ENCODE measurements around the gene ASAP2. TPM values are rescaled to one million over a fixed set of nuclear protein-coding genes. Genes with fewer than 3 reads are reported as not detected.

ASAP2 gene
- total RNA-seq, 2 experiments from 2014 or later, result 0.16 TPM; not detected in 1

GRCh38 chr2:9420495-9420894 lies 213.9 kb downstream of the ASAP2 start:
- H3K27me3 Mint-ChIP-seq, result no peaks in the 10 kb centered on the region
- no peaks in the 10 kb centered on the region for H3K27me3 ChIP-seq (ENCODE audit: control insufficient read depth in 1 of 2, insufficient read depth in 2 of 2, low read length in 2 of 2)
- H3K36me3 Mint-ChIP-seq (ENCODE audit: low read depth), result peaks cover 42% of the 10 kb centered on the region
- DNase-seq (no peak), ATAC-seq (ENCODE audit: poor library complexity) (no peak)
- H3K4me1 Mint-ChIP-seq (ENCODE audit: low read depth), result peaks cover 48% of the 10 kb centered on the region
- H3K4me3 Mint-ChIP-seq, result peak overlapping the region; percentile 74
- no peaks in the 10 kb centered on the region for H3K9me3 ChIP-seq (ENCODE audit: control insufficient read depth in 1 of 2, insufficient read depth in 1 of 2, low read length in 2 of 2)
- ChIA-PET POLR2A (no interaction called here), CTCF (no interaction called here)
- no peak overlapping the region for H3K27ac ChIP-seq (ENCODE audit: low read depth in 1 of 2, low read length in 2 of 2)
- H3K4me1 ChIP-seq (ENCODE audit: insufficient read depth, low read length), result peaks cover 43% of the 10 kb centered on the region
- no peak overlapping the region for H3K4me3 ChIP-seq (ENCODE audit: low read length)
- H3K36me3 ChIP-seq (ENCODE audit: insufficient read depth, low read length), result peaks cover 34% of the 10 kb centered on the region
- intact Hi-C loops (cut with DNase I, micrococcal nuclease), result loop anchor here (5.0 to 10.0 kb wide), 6 partner anchors 52 to 1394 kb away; partner anchors contain the start of genes KIDINS220 (in 2 of the 2), IAH1 (in 1 of the 2), KLF11 (in 1 of the 2) and MBOAT2 (in 1 of the 2)
- no peak overlapping the region for H3K27ac Mint-ChIP-seq
- no peak for TF ChIP-seq CTCF (IDR thresholded peaks at IDR 0.05)
- H3K9me3 Mint-ChIP-seq, result no peaks in the 10 kb centered on the region

- peaks cover 28% of the 10 kb centered on the region for H3K36me3 Mint-ChIP-seq (ENCODE audit: low read depth)
- peak; percentile 15 for ATAC-seq (ENCODE audit: poor library complexity)
- Histone ChIP-seq H3K36me3 (ENCODE audit: insufficient read depth, low read length) (peaks cover 18% of the 10 kb centered on the region), H3K27me3 (ENCODE audit: control insufficient read depth in 1 of 2, insufficient read depth in 2 of 2, low read length in 2 of 2) (no peaks in the 10 kb centered on the region), H3K9me3 (ENCODE audit: control insufficient read depth in 1 of 2, insufficient read depth in 1 of 2, low read length in 2 of 2) (no peaks in the 10 kb centered on the region), H3K4me1 (ENCODE audit: insufficient read depth, low read length) (peaks cover 39% of the 10 kb centered on the region), H3K27ac (ENCODE audit: low read depth in 1 of 2, low read length in 2 of 2) (peak overlapping the region; percentile 50 to 73), H3K4me3 (ENCODE audit: low read length) (peak overlapping the region; percentile 99)
- POLR2A ChIA-PET, result interaction anchor here (1.0 to 3.8 kb wide), 10 partner anchors 10 to 1026 kb away, joined by 3 to 50 read pairs (median 4); partner anchors contain the start of genes ADAM17, IAH1, ODC1 and TAF1B
- intact Hi-C loops (cut with DNase I, micrococcal nuclease), result loop anchor here (1.0 to 10.0 kb wide), 8 partner anchors 50 to 1392 kb away; partner anchors contain the start of genes IAH1 (in 2 of the 2), KIDINS220 (in 2 of the 2), KLF11 (in 1 of the 2) and MBOAT2 (in 1 of the 2)
- CTCF ChIA-PET, result no interaction called here
- no peaks in the 10 kb centered on the region for H3K9me3 Mint-ChIP-seq
- peak in 13 of 14 experiments; percentile 12 to 68 (median 35) for DNase-seq
- H3K27me3 Mint-ChIP-seq, result no peaks in the 10 kb centered on the region
- H3K27ac Mint-ChIP-seq, result no peak overlapping the region
- H3K4me3 Mint-ChIP-seq, result peak overlapping the region; percentile 94
- no peak for TF ChIP-seq CTCF (IDR thresholded peaks at IDR 0.05)
- H3K4me1 Mint-ChIP-seq (ENCODE audit: low read depth), result peaks cover 36% of the 10 kb centered on the region
Observed at GRCh38 chr2:9422321-9423099, 215.9 kb downstream of the ASAP2 start.

- Histone ChIP-seq H3K4me1 (ENCODE audit: insufficient read depth, low read length) (peaks cover 39% of the 10 kb centered on the region), H3K4me3 (ENCODE audit: low read length) (peak within 1 kb of the TSS; percentile 99), H3K27me3 (ENCODE audit: control insufficient read depth in 1 of 2, insufficient read depth in 2 of 2, low read length in 2 of 2) (no peaks in the 10 kb centered on the region), H3K9me3 (ENCODE audit: control insufficient read depth in 1 of 2, insufficient read depth in 1 of 2, low read length in 2 of 2) (no peaks in the 10 kb centered on the region), H3K27ac (ENCODE audit: low read depth in 1 of 2, low read length in 2 of 2) (peak within 1 kb of the TSS; percentile 73 to 84), H3K36me3 (ENCODE audit: insufficient read depth, low read length) (peaks cover 10% of the 10 kb centered on the region)
- TF ChIP-seq CTCF (IDR thresholded peaks at IDR 0.05), result no peak
- DNase-seq, result peak; percentile 87 to 98 (median 94)
- Mint-ChIP-seq H3K36me3 (ENCODE audit: low read depth) (peaks cover 21% of the 10 kb centered on the region), H3K27me3 (no peaks in the 10 kb centered on the region), H3K4me1 (ENCODE audit: low read depth) (peaks cover 35% of the 10 kb centered on the region), H3K4me3 (peak within 1 kb of the TSS; percentile 94), H3K9me3 (no peaks in the 10 kb centered on the region), H3K27ac (no peak within 1 kb of the TSS)
- intact Hi-C loops (cut with DNase I, micrococcal nuclease), result loop anchor here (1.0 to 10.0 kb wide), 8 partner anchors 49 to 1391 kb away; partner anchors contain the start of genes IAH1 (in 2 of the 2), KIDINS220 (in 2 of the 2), KLF11 (in 1 of the 2) and MBOAT2 (in 1 of the 2)
- ChIA-PET CTCF (no interaction called here), POLR2A (interaction anchor here (1.0 to 3.8 kb wide), 10 partner anchors 11 to 1025 kb away, joined by 3 to 50 read pairs (median 4); partner anchors contain the start of genes ADAM17, IAH1, ODC1 and TAF1B)
- peak; percentile 84 for ATAC-seq (ENCODE audit: poor library complexity)
Observed at GRCh38 chr2:9423100-9423921, 216.7 kb downstream of the ASAP2 start, which contains the start of the genes CPSF3 and ITGB1BP1. CPSF3 (plus strand) TSS chr2:9423654; CDS start chr2:9423774, 120 bp downstream. ITGB1BP1 (minus strand) TSS chr2:9423528; CDS start chr2:9418697, 4,831 bp downstream.
